ENCODE results near the gene GABRB2. TPM values are rescaled to one million over a fixed set of nuclear protein-coding genes. Genes with fewer than 3 reads are reported as not detected.

The GABRB2 gene
- total RNA-seq, 1 experiment from 2014 or later = not detected

DNA sequence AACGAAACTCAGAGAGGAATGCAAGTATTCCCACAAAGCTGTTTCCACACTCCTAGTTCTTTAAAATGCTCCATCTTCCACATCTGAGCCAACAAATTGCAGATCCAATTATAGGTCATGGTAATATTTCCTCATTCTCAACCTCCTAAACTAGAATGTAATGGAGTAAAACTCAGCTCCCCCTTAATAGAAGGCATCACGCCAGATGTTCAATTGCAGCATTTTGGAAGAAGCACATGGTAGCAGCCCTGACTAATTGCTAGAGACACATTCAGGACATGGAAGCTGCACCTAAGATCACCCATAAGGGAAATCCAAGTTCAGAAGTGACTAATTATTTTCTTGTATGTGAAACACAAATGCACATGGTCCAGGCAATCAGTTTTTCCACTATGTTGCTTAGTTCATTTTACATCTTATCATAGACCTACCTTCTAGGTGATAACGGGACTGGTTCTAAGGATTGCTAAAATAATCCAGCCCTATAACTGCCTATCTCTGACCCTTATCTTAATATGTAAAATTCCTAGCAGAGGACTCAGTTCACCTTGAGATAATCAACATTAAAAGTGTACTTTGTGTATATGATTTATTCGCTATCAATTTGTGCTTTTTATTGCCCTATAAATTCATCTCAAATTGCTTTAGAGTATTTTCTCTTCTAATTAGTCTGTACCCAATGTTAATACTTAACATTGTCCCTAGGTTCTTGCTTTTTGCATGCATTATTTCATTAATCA lies 75.1 kb downstream of the GABRB2 start:
- Histone ChIP-seq H3K27me3 (replicated peaks; ENCODE audit: control insufficient read depth, insufficient read depth, low read length) (no peaks in the 10 kb centered on the region), H3K4me3 (ENCODE audit: low read depth, low read length) (no peak overlapping the region), H3K9me3 (no peaks in the 10 kb centered on the region), H3K36me3 (ENCODE audit: control insufficient read depth, insufficient read depth, low read length) (no peaks in the 10 kb centered on the region), H3K4me1 (no peaks in the 10 kb centered on the region)
- DNase-seq = no peak
- H3K27me3 Mint-ChIP-seq (ENCODE audit: insufficient read depth, unreplicated experiment) = peaks cover 2% of the 10 kb centered on the region
- TF ChIP-seq, protein P1, sequence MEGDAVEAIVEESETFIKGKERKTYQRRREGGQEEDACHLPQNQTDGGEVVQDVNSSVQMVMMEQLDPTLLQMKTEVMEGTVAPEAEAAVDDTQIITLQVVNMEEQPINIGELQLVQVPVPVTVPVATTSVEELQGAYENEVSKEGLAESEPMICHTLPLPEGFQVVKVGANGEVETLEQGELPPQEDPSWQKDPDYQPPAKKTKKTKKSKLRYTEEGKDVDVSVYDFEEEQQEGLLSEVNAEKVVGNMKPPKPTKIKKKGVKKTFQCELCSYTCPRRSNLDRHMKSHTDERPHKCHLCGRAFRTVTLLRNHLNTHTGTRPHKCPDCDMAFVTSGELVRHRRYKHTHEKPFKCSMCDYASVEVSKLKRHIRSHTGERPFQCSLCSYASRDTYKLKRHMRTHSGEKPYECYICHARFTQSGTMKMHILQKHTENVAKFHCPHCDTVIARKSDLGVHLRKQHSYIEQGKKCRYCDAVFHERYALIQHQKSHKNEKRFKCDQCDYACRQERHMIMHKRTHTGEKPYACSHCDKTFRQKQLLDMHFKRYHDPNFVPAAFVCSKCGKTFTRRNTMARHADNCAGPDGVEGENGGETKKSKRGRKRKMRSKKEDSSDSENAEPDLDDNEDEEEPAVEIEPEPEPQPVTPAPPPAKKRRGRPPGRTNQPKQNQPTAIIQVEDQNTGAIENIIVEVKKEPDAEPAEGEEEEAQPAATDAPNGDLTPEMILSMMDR (IDR thresholded peaks at IDR 0.05; ENCODE audit: insufficient read depth in 1 of 2, low read depth in 1 of 2, low read length in 1 of 2, severe bottlenecking in 1 of 2, unreplicated experiment in 1 of 2) = no peak
- no peak overlapping the region for H3K4me3 Mint-ChIP-seq (ENCODE audit: unreplicated experiment)
- H3K4me1 Mint-ChIP-seq (ENCODE audit: low read depth, unreplicated experiment) = no peaks in the 10 kb centered on the region
- ChIA-PET POLR2A (no interaction called here), CTCF (no interaction called here)
- no peaks in the 10 kb centered on the region for H3K9me3 Mint-ChIP-seq (ENCODE audit: unreplicated experiment)
- no peak overlapping the region for H3K27ac Mint-ChIP-seq (ENCODE audit: unreplicated experiment)
- no peaks in the 10 kb centered on the region for H3K36me3 Mint-ChIP-seq (ENCODE audit: insufficient read depth, unreplicated experiment)
- intact Hi-C loops (cut with micrococcal nuclease; ENCODE audit: unreplicated experiment) = no loop called here
- no TSS peak for BruUV-seq (replicated peaks)

DNA sequence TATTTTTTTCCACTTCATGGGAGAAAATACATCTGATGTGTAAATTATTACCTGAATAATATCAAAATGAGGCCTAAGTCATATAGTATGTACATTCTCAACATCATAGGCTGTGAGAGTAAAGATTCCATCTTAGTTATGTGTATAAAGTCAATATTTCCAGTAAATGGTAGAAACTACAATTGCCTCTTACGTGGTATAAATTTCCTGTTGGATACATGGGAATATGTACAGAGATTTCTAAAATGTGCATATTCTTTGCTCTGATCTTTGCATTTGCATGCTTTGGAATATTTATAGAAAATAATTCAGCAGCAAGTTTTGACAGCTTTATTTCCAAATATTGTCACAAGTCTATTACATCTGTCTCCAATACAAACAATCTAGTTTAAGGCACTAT lies 78.8 kb downstream of the GABRB2 start:
- CTCF ChIA-PET = no interaction called here
- no peaks in the 10 kb centered on the region for H3K36me3 Mint-ChIP-seq (ENCODE audit: insufficient read depth, unreplicated experiment)

DNA sequence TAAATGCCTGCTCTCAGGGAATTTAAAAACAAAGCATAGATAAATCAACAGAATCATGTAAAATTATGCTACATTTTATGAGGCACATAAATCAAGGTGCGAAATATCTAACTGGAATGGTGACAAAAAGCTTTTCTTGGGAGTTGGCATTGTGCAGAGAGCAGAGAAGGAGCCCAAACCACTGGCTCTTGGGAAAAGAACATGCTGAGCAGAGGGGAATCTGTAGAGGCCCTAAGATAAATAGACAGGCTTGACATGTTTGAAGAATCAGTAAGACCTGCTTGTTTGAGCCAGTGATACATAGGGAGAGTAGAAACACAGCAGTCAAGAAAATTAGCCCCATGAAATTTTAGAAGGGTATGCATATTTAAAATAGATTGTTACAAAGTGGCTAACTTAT lies 85.8 kb downstream of the GABRB2 start:
- H3K4me1 ChIP-seq = no peaks in the 10 kb centered on the region
- Mint-ChIP-seq H3K4me3 (ENCODE audit: unreplicated experiment) (no peak overlapping the region), H3K36me3 (ENCODE audit: insufficient read depth, unreplicated experiment) (no peaks in the 10 kb centered on the region), H3K27me3 (ENCODE audit: insufficient read depth, unreplicated experiment) (no peaks in the 10 kb centered on the region), H3K27ac (ENCODE audit: unreplicated experiment) (no peak overlapping the region), H3K9me3 (ENCODE audit: unreplicated experiment) (no peaks in the 10 kb centered on the region), H3K4me1 (ENCODE audit: low read depth, unreplicated experiment) (no peaks in the 10 kb centered on the region)
- H3K27me3 ChIP-seq (replicated peaks; ENCODE audit: control insufficient read depth, insufficient read depth, low read length) = no peaks in the 10 kb centered on the region
- DNase-seq = no peak
- ChIA-PET POLR2A (no interaction called here), CTCF (no interaction called here)
- intact Hi-C loops (cut with micrococcal nuclease; ENCODE audit: unreplicated experiment) = no loop called here
- no TSS peak for BruUV-seq (replicated peaks)
- H3K9me3 ChIP-seq = no peaks in the 10 kb centered on the region
- no peaks in the 10 kb centered on the region for H3K36me3 ChIP-seq (ENCODE audit: control insufficient read depth, insufficient read depth, low read length)
- TF ChIP-seq, protein P1 (IDR thresholded peaks at IDR 0.05; ENCODE audit: insufficient read depth in 1 of 2, low read depth in 1 of 2, low read length in 1 of 2, severe bottlenecking in 1 of 2, unreplicated experiment in 1 of 2) = no peak
- no peak overlapping the region for H3K4me3 ChIP-seq (ENCODE audit: low read depth, low read length)

More for the DNA sequence above, 78.8 kb downstream of the GABRB2 start:
- intact Hi-C loops (cut with micrococcal nuclease; ENCODE audit: unreplicated experiment) = no loop called here
- H3K9me3 Mint-ChIP-seq (ENCODE audit: unreplicated experiment) = no peaks in the 10 kb centered on the region
- BruUV-seq (replicated peaks) = no TSS peak
- no peaks in the 10 kb centered on the region for H3K4me1 Mint-ChIP-seq (ENCODE audit: low read depth, unreplicated experiment)
- no peaks in the 10 kb centered on the region for H3K4me1 ChIP-seq
- no peak for DNase-seq
- no peaks in the 10 kb centered on the region for H3K36me3 ChIP-seq (ENCODE audit: control insufficient read depth, insufficient read depth, low read length)
- H3K4me3 Mint-ChIP-seq (ENCODE audit: unreplicated experiment) = no peak overlapping the region
- no peaks in the 10 kb centered on the region for H3K9me3 ChIP-seq
- TF ChIP-seq, protein P1 (IDR thresholded peaks at IDR 0.05; ENCODE audit: insufficient read depth in 1 of 2, low read depth in 1 of 2, low read length in 1 of 2, severe bottlenecking in 1 of 2, unreplicated experiment in 1 of 2) = no peak
- peaks cover 2% of the 10 kb centered on the region for H3K27me3 Mint-ChIP-seq (ENCODE audit: insufficient read depth, unreplicated experiment)
- H3K4me3 ChIP-seq (ENCODE audit: low read depth, low read length) = no peak overlapping the region
- POLR2A ChIA-PET = no interaction called here
- H3K27me3 ChIP-seq (replicated peaks; ENCODE audit: control insufficient read depth, insufficient read depth, low read length) = no peaks in the 10 kb centered on the region
- no peak overlapping the region for H3K27ac Mint-ChIP-seq (ENCODE audit: unreplicated experiment)

Data from Caco-2 (cell line).